ENCODE results near the gene RHBDL2. TPM values are rescaled to one million over a fixed set of nuclear protein-coding genes. Genes with fewer than 3 reads are reported as not detected.

Gene RHBDL2
- total and polyA plus RNA-seq, 9 of the 15 experiments (the other 6 are each of a cell fraction or from before 2014, with no cell fraction given) = not detected

GRCh38 chr1:38873027-38873969 lies 68.3 kb downstream of the RHBDL2 start, which contains the start of gene MYCBP:
TSS of gene MYCBP (minus strand) at chr1:38873348. CDS start at chr1:38873305, 43 bp downstream.
- ATAC-seq = peak; percentile 98
- Histone ChIP-seq H2AFZ (ENCODE audit: low read depth, low read length) (peak within 1 kb of the TSS; percentile 93), H3K36me3 (ENCODE audit: control insufficient read depth, insufficient read depth, low read length) (peaks cover 6% of the 10 kb centered on the region; the same call in 2 of the 3 replicates), H3K9ac (ENCODE audit: insufficient read depth in 1 of 2, low read depth in 2 of 2, low read length in 2 of 2) (peak within 1 kb of the TSS; percentile 77 to 99), H3K4me3 (peak within 1 kb of the TSS; percentile 59), H3K9me1 (ENCODE audit: control insufficient read depth, insufficient read depth, low read length) (no peaks in the 10 kb centered on the region), H3K79me2 (ENCODE audit: control insufficient read depth, insufficient read depth, low read length) (peaks cover 23% of the 10 kb centered on the region), H3K9me3 (replicated peaks; ENCODE audit: control insufficient read depth, insufficient read depth, low read depth, low read length) (no peaks in the 10 kb centered on the region), H3K4me2 (ENCODE audit: insufficient read depth, low read length) (peak within 1 kb of the TSS; percentile 94), H3K4me1 (replicated peaks in 1 of 2; ENCODE audit: control insufficient read depth in 2 of 2, insufficient read depth in 2 of 2, low read length in 2 of 2) (peaks cover 7 to 20% of the 10 kb centered on the region in 2 experiments; a peak in 4 of 5 replicates), H4K20me1 (replicated peaks; ENCODE audit: control insufficient read depth, insufficient read depth, low read length) (no peaks in the 10 kb centered on the region), H3K27me3 (ENCODE audit: control insufficient read depth in 2 of 2, insufficient read depth in 2 of 2, low read length in 2 of 2) (no peaks in the 10 kb centered on the region), H3K27ac (ENCODE audit: extremely low read depth, low read depth, low read length) (peak within 1 kb of the TSS; percentile 68)
- in situ Hi-C loops (cut with MboI) = no loop called here
- ChIA-PET CTCF (ENCODE audit: low intra/inter-chr PET ratio) (no interaction called here), POLR2A (interaction anchor here (0.7 to 2.6 kb wide), 7 partner anchors 12 to 202 kb away, joined by 3 to 12 read pairs (median 4); partner anchors contain the start of genes NDUFS5 and RRAGC)
- peak; percentile 97 for FAIRE-seq
- BruUV-seq (replicated peaks) = TSS peak; percentile 88
- 1% methylated on average over 66 of the region's 69 CpGs for WGBS (ENCODE audit: insufficient coverage, low coverage, missing lambda C conversion rate)
- intact Hi-C loops (cut with micrococcal nuclease) = no loop called here
- DNase-seq (ENCODE audit: extremely low read depth in 1 of 4, low spot score in 3 of 4) = peak; percentile 98 to 99 (median 98)
- TF ChIP-seq TAF7 (tag; IDR thresholded peaks at IDR 0.05) (no peak), PML (IDR thresholded peaks at IDR 0.05; ENCODE audit: low read length) (no peak; the same call in 1 of the 2 replicates), BRD9 (IDR thresholded peaks at IDR 0.05; ENCODE audit: low read depth, partially characterized antibody) (no peak), ZNF583 (CRISPR knock-in tag; IDR thresholded peaks at IDR 0.05) (no peak), ZNF146 (CRISPR knock-in tag; IDR thresholded peaks at IDR 0.05; ENCODE audit: unreplicated experiment) (peak; percentile 12), BDP1 (IDR thresholded peaks at IDR 0.05; ENCODE audit: insufficient read depth, insufficient read length) (no peak), ATF1 (CRISPR knock-in tag; IDR thresholded peaks at IDR 0.05) (no peak), ATF1 (tag; IDR thresholded peaks at IDR 0.05) (peak; percentile 71), NCOA2 (IDR thresholded peaks at IDR 0.05; ENCODE audit: partially characterized antibody in 2 of 2) (no peak), CCAR2 (IDR thresholded peaks at IDR 0.05; ENCODE audit: low read depth, low read length) (no peak), CHD2 (IDR thresholded peaks at IDR 0.05; ENCODE audit: low read depth, low read length) (peak; percentile 10; the same call in 1 of the 2 replicates), PRDM10 (IDR thresholded peaks at IDR 0.05; ENCODE audit: partially characterized antibody) (peak; percentile 86), PCBP1 (IDR thresholded peaks at IDR 0.05; ENCODE audit: low read depth, low read length, poor library complexity, severe bottlenecking) (no peak), ZNF766 (CRISPR knock-in tag; conservative IDR thresholded peaks at IDR 0.05) (0 out of 2 replicates have a peak, but pooled peaks have one; percentile 74), KLF1 (tag; IDR thresholded peaks at IDR 0.05) (peak; percentile 19; the same call in 1 of the 2 replicates), HOMEZ (CRISPR knock-in tag; IDR thresholded peaks at IDR 0.05) (no peak), GATAD2B (IDR thresholded peaks at IDR 0.05; ENCODE audit: borderline replicate concordance) (no peak), PHB2 (IDR thresholded peaks at IDR 0.05; ENCODE audit: low read depth) (no peak)

Data from K562 (cell line).